NCI-H2107 treated with DMSO at 0.1 percent for 48 hours (cell line): Measurements from ENCODE around the gene STIP1.
A peak's percentile ranks its signal among the peaks of the same experiment; 100 is the strongest.

Experiments used
- DNase-seq: peaks from one replicate; lab custom pipeline; 2025; ENCODE audit not compliant: unreplicated experiment; lab: John Stamatoyannopoulos, UW

STIP1 gene

DNA sequence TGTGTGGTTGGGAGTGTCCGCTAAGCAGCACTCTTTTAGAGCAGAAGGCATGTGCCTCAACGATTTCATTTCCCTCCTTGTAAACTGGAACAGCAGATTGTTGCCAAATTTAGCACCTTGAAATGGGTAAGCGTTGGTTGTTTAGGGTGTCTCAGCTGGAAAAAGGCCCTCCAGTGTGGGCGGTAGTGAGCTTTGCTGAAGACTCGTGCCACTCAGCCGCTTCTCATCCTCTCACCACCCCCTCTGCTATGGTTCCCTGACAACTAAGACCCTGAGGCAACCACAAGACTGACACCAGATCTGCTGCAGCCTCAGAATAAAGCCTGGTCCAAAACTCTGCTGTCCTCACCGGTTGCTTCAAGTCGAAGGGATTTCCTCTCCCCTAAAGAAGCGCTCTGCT is 10.7 kb downstream of the STIP1 start:
- no peak for DNase-seq

DNA sequence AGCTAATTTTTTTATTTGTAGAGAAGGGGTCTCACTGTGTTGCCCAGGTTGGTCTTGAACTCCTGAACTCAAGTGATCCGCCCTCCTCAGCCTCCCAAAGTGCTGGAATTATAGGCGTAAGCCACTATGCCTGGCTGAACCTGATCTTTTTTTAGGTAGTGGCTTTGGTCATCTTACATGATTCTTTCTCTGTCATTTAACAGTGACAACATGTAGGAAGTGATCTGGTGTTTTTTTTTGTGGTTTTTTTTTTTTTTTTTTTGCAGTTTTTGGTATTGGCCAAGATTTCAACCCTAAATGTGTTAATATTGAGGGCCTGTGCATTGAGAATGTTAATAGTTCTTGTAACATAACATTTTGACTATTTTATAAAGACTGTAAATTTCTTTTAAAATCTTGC is 12.5 kb downstream of the STIP1 start:
- DNase-seq, result no peak

DNA sequence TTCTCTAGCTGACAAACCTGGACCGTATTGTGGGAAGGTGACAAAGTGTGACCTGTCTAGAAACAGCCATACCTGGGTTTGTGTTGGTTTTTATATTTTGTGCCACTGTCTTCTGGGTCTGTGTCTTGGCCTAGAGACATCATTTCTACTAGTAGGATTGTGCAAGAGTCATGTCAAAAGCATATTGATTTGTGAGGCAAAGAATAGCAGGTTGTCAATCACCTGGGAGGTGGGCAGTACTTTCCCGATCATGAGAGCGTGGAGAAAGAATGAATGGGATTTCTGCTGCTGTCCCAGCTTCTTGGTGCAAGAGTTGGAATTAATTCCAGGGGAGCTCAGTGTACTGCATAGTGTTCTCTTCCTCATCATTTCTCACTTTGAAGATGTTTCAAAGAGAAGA is 15.6 kb downstream of the STIP1 start:
- no peak for DNase-seq

DNA sequence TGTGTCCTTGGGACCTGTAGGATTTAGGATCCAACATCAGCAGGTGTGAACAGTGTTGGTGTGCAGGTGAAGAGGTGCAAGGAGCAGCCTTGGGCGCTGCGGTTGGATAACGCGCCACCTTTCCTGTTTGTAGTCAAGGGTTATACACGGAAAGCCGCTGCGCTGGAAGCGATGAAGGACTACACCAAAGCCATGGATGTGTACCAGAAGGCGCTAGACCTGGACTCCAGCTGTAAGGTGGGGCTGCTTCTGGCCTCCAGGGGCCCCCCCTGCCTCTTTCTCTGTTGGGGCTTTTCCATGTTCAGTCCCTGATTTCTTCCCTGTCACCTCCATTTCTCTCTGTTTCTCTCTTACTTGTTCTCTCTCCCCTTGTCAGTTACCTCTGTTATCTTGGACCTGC is 17.0 kb downstream of the STIP1 start:
- DNase-seq, result no peak

DNA sequence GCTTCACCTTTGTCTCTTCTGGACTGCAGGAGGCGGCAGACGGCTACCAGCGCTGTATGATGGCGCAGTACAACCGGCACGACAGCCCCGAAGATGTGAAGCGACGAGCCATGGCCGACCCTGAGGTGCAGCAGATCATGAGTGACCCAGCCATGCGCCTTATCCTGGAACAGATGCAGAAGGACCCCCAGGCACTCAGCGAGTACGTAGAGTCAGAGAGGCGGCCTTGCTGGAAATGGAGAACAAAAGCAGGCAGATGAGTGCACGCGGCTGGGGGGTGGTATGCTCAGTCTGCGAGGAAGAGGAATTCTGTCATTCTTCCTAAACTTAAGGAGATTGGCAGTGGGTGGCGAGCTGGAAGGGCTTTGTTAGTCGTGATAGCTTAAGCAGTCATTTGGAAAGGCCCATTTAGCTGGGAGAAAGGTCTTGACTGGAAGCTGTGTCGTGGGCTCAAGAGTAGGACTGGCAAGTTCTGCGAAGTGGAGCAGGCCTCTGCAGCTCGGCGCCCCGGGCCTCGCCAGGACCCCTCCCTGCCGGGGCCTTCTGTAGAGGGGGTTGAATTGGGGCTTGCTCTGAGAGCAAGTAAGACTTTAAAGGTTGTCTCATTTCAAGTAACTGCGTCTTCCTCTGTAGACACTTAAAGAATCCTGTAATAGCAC is 17.6 kb downstream of the STIP1 start:
- no peak for DNase-seq

DNA sequence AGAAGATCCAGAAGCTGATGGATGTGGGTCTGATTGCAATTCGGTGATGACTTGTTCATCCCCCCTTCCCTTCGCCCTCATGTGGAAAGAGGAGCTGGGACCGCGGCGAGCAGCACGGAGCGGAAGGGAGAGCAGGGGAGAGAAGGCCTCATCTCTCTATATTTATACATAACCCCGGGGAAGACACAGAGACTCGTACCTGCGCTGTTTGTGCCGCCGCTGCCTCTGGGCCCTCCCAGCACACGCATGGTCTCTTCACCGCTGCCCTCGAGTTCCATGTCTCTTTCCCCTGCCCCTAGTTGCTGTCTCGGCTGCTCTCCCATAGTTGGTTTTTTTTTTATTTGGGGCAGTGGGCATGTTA is 18.1 kb downstream of the STIP1 start:
- no peak for DNase-seq

DNA sequence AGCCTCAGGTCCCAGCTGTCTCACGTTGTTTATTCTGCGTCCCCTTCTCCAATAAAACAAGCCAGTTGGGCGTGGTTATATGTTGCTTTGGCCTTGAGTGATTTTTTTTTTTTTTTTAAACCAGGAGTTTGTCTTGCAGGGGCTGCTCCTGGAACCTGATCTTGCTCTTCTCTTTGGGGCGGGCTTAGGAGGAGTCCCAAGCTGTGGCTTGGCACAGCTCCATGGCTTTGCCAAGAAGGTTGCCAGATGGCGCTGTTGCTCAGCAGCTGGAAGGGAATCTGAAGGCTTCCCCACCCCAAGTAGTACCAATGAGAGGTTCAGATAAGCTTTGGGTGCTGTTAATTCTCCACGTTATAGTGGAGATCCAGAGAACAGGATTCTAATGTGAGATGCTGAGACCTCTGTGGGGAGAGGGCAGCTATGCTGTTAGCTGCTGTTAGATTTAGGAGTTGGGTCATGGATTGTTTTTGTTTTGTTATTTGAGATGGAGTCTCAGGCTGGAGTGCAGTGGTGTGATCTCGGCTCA is 18.6 kb downstream of the STIP1 start:
- peak; percentile 91 for DNase-seq

DNA sequence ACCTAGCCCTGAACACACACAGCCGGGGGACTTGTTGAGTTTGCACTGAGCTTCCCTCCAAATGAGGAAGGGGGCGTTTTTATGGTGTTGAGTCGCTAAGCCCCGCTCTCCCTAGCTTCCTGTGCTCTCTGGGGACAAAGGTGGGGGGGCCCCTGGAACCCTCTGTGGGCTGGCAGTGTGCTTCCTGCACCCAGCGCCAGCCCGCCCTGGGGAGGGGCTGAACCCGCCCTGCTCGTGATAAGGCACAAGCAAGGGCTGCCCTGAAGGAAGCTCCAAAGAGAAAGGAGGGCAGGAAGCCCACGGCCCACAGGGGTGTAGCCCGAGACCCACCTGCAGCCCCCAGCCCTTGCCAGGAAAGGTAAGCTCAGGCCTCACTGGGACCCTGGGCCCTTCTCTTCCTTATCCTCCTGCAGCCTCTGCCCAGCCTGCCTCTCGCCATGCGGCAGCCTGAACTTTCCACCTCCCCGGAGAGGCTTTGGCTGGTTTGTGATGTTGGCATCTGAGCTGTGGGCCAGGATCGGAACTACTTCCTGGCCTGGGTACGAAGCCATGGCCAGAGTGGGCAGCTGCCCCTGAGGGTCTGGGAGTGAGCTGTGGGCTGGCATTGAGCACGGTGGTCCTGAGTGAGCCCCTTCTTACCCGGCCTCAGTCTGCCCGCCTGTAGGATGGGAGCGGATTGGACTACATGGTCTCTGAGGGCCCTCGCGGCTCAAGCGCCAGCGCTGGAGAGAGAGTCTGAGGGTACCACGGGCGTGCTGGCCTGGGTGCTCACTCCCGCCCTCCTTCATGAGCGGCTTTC is 20.7 kb downstream of the STIP1 start, which contains the start of gene FERMT3:
TSS of gene FERMT3 (plus strand) at position 265 of the 799 bp plus-strand sequence. CDS start 644 bp downstream, outside the sequence.
- no peak for DNase-seq

DNA sequence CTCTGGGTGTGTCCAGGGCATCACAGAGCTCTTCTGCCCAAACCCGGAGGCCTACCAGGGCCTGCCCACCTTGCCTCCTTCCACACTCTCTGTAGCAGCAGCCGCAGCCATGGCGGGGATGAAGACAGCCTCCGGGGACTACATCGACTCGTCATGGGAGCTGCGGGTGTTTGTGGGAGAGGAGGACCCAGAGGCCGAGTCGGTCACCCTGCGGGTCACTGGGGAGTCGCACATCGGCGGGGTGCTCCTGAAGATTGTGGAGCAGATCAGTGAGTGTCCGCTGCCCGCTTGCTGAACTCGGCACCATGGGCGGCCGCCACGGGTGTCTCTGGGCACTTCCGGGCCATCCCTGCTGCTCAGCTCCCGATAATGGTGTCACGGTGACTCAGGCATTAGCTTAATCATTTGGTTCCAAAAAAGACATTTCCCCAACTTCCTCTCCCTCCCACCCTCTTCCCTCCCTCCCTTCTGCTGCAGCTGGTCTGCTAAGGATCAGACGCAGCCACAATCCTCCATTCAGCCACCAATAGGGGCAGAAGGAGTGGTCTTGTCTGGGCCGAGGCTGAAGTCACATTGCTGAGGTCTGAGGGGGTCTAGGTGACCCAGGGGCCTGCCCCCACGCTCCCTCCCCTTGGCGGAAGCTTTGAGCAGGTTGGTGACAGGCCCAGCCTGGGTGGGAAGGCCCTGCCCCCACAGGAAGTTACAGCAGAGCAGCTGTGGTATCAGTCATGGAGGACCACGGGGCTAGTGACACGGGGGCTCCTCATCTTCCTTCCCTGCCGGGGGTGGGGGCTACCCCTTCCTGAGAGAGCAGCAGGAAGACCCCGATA is 21.5 kb downstream of the STIP1 start:
- DNase-seq, result no peak

DNA sequence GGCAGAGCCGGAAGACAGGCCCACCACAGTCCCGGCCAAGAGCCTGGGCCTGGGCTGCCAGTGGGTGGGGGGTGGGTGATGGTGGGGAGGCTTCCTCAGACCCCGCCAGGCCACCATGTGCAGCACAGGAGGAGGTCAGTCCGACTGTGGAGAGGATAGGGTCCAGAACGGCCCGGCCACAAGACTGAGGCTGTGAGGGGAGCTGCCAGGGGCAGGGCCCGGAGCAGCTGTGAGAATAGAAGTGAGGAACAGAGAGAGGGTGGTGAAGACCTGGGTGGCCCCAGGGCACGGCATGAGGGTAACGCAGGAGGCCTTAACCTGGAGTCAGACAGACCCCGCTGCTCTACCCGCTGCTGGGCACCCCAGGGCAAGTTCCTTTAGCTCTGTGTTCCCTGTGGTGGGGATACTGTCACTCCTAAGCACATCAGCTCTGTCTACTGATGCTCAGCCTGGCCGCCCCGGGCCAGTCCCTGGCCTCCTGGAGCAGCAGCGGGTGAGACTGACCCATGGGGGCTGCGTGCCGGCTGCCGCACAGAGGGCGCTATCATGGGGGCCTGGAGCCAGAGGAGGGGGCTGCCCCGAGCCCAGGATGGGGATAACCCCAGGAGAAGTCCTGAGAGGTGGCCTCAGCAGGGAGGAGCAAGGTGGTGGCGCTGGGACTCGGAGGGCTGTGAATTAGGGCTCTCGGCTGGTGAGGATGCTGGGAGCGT is 22.3 kb downstream of the STIP1 start:
- no peak for DNase-seq

DNA sequence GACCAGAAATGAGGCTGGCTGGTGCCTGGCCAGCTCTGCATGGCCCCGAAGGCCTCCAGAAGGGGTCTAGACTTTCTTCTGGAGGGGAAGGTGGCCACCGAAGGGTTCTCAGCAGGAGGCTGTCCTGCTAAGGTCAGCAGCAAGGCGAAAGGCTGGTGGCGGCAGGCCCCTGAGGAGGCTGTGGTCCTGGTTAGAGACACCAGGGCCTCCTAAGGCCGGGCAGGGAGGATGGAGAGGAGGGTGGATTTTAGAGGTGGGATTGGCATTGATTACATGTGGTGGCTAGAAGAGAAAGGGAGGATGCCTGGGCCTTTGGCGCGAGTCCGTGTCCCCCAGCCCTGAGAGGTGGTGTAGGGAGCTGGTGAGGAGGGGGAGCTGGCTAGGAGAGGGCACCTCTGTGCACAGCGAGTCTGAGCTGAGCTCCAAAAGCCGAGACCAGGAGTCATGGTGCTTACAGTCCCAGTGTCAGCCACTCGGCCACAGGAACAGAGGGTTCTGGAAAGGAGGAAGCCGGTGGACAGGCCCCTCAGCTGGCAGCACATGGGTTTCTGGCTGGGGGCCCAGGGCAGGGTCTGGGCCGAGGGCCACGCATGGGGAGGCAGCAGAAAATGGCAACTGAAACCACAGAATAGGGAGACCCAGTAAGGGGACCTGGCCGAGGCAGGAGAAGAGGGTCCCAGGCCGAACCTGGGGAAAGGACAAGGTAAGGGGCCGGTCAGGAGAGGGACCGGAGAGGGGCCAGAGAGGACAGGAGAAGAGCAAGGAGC is 23.0 kb downstream of the STIP1 start:
- no peak for DNase-seq

DNA sequence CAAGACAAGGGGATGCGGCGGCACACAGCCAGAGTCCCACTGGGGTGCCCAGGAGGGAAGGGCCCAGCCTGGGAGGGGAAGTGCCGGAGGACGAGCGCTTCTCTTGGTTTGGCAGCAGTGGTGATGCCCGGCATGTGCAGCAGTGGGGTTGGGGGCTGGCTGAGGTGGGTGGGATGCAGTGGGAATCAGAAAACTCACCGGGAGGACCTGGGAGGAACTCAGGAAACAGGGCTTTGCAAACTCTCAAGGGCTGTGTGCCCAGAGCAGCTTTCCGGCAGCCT is 23.5 kb downstream of the STIP1 start:
- DNase-seq, result no peak

DNA sequence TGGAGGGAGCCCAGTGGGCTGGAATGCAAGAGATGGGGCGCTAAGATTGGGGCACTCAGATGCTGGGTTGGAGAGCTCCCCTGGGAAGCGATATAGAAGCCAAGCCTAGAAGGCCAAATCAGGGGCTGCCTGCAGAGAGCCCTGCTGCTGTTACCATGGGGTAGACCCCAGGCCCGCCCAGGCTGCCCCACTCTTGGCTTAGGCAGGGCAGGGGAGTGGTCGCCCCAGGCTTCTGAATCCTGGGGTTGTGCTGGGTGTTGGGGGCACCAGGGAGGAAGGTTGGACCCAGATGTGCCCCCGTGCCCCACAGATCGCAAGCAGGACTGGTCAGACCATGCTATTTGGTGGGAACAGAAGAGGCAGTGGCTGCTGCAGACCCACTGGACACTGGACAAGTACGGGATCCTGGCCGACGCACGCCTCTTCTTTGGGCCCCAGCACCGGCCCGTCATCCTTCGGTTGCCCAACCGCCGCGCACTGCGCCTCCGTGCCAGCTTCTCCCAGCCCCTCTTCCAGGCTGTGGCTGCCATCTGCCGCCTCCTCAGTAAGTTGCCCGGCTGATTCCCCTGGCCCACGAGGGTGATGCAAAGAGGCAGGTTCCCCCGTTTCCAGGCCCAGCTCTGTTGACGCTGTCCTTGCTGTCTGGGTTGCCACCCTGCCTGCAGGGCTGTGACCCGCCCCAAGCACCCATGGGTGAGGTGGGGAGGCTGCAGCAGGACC is 24.5 kb downstream of the STIP1 start:
- no peak for DNase-seq

DNA sequence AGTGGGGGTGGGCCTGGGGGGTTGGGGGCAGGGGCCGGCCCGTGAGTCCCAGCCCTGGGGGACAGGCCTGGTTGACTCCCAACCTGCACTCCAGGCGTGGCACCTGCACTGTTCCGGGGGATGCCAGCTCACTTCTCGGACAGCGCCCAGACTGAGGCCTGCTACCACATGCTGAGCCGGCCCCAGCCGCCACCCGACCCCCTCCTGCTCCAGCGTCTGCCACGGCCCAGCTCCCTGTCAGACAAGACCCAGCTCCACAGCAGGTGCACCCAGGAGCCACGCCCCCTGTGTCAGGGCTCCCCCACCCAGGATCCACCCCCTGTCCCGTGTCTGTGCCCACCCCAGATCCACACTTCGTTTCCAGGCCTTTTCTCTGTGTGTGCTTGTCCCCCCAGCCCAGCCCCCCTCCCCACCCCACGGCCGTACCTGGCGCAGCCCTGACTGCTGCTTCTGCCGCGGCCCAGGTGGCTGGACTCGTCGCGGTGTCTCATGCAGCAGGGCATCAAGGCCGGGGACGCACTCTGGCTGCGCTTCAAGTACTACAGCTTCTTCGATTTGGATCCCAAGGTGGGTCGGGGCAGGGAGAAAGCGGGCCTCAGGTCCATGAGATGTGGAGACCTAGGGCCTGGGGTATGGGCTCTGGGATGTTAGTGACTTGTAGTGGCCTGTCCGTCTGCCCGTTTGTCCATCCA is 25.4 kb downstream of the STIP1 start:
- DNase-seq, result no peak

DNA sequence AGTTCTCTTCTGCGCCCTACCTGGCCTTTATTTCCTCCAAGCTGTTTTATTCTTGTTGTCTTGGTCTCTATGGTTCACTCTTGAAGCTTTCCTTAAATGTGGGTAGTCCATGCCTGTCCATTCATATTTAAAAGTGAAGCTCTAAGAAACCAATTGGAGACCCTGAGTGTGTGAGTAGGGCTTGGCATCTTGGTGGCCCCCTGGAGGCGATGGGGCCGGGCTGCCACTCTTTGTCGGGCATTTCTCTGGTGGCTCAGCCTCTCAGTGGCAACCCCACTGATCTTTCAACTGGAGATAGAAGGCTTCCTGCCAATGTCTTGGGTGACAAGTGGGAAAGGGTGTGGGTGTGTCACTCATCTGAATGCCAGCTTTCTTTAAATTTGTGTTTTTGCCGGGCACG is 30.9 kb downstream of the STIP1 start:
- no peak for DNase-seq

DNA sequence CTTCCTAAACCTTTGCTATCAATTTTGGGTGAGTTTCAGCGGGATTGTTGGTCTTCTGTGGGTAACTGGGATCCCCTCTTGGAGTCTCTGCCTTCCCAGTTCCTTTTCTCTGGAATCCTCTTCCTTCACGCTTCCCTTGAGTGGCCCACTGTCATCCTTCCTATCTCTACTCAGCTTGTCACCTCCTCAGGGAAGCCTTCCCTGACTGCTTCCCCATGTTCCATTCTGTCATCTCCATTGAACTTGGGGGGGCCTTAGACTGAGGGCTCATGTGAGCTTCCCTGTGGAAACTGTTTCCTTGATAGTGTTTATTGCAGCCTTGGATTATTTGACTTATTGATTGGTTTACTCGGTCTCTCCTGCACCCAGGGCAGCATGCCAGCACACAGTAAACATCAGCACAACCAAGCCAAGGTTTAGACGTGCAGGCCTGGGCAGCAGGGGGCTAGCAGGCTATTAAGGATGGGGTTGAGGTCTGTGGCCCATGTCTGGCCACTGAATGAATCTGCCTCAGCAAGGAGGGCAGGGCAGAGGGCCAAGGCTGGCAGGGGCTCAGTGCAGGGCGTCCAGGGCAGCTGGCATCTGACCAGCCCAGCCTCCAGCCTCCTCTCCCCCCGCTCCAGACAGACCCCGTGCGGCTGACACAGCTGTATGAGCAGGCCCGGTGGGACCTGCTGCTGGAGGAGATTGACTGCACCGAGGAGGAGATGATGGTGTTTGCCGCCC is 32.8 kb downstream of the STIP1 start:
- DNase-seq, result no peak

DNA sequence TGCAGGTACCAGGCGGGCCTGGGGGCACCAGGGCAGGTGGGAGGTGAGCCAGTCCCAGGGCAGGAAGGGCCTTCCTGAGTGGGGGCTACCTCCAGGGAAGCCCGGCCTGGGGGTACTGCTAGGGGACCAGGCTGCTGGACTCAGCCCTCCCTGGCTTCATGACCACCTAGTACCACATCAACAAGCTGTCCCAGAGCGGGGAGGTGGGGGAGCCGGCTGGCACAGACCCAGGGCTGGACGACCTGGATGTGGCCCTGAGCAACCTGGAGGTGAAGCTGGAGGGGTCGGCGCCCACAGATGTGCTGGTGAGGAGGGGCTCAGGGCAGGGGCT is 33.3 kb downstream of the STIP1 start:
- no peak for DNase-seq

DNA sequence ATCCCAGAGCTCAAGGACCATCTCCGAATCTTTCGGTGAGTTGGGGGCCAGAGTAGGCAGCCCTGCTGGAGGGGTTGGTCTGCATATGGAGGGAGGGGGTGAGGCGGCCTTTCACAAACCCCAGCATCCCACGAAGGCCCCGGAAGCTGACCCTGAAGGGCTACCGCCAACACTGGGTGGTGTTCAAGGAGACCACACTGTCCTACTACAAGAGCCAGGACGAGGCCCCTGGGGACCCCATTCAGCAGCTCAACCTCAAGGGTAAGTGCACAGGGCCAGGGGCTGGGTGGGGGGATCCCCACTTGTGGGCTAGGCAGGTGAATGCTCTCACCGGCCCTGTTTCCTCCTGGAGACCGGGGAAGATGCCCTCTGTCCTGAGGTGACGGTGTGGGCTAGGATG is 33.8 kb downstream of the STIP1 start:
- DNase-seq, result no peak

DNA sequence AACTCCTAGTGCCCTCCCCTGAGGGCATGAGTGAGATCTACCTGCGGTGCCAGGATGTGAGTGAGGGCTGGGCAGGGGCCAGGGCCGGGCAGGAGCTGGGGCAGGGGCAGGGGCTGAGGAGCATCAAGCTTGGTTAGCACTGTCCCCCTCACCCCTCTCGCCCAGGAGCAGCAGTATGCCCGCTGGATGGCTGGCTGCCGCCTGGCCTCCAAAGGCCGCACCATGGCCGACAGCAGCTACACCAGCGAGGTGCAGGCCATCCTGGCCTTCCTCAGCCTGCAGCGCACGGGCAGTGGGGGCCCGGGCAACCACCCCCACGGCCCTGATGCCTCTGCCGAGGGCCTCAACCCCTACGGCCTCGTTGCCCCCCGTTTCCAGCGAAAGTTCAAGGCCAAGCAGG is 34.3 kb downstream of the STIP1 start:
- DNase-seq, result no peak
